BE2C (cell line): Measurements from ENCODE around the gene FAP.

Experiments
- DNase-seq: peaks from one replicate; pipeline ENCODE4 v3.0.0-alpha.2; 2020
- H3K27me3 ChIP-seq: fragments of 250-450 bp; sonication (Bioruptor Pico); 2 replicates; pipeline ENCODE4 v1.5.1; 2020; ENCODE audit warnings: mild to moderate bottlenecking
- H3K36me3 ChIP-seq: fragments of 250-450 bp; sonication (Bioruptor Pico); 2 replicates; pipeline ENCODE4 v1.5.1; 2020; ENCODE audit warnings: mild to moderate bottlenecking
- H3K4me1 ChIP-seq: fragments of 250-450 bp; sonication (Bioruptor Pico); 2 replicates; pipeline ENCODE4 v1.5.1; 2020
- H3K4me3 ChIP-seq: 2 replicates; pipeline ENCODE4 v1.5.1; 2011; ENCODE audit warnings: low read depth, low read length
- H3K9me3 ChIP-seq: fragments of 250-450 bp; sonication (Bioruptor Pico); 2 replicates; pipeline ENCODE4 v1.5.1; 2020
- TF ChIP-seq, protein P1 (sequence below): IDR thresholded peaks from 2 replicates; pipeline ENCODE4 v1.5.1; 2012; ENCODE audit warnings: mild to moderate bottlenecking, low read depth, low read length

FAP gene

DNA sequence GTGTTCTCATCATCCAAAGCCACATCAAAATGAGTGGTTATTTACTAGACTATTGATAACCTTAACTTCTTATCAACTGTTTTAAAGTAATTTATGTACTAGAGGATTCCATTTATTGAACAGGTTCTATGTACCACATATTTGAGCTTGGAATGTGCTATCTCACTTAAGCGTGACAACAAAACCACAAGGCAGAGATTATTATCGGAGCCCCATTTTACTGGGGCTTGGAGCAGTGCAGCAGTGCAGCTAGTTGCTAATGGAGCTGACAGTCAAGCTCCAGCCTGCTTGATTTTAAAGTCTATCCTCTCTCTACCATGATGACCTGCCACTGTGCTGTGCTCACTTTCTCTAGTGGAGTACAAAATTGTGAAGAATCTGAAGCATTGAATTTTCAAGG lies 115.8 kb downstream of the FAP start:
- Histone ChIP-seq H3K4me3 (no peak overlapping the region), H3K9me3 (no peaks in the 10 kb centered on the region), H3K36me3 (no peaks in the 10 kb centered on the region), H3K27me3 (no peaks in the 10 kb centered on the region), H3K4me1 (no peaks in the 10 kb centered on the region)
- TF ChIP-seq, protein P1, sequence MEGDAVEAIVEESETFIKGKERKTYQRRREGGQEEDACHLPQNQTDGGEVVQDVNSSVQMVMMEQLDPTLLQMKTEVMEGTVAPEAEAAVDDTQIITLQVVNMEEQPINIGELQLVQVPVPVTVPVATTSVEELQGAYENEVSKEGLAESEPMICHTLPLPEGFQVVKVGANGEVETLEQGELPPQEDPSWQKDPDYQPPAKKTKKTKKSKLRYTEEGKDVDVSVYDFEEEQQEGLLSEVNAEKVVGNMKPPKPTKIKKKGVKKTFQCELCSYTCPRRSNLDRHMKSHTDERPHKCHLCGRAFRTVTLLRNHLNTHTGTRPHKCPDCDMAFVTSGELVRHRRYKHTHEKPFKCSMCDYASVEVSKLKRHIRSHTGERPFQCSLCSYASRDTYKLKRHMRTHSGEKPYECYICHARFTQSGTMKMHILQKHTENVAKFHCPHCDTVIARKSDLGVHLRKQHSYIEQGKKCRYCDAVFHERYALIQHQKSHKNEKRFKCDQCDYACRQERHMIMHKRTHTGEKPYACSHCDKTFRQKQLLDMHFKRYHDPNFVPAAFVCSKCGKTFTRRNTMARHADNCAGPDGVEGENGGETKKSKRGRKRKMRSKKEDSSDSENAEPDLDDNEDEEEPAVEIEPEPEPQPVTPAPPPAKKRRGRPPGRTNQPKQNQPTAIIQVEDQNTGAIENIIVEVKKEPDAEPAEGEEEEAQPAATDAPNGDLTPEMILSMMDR: no peak
- no peak for DNase-seq

- H3K4me3 ChIP-seq: no peak overlapping the region
- H3K9me3 ChIP-seq: no peaks in the 10 kb centered on the region
- no peak for DNase-seq
- no peaks in the 10 kb centered on the region for H3K4me1 ChIP-seq
- H3K36me3 ChIP-seq: no peaks in the 10 kb centered on the region
- TF ChIP-seq, protein P1: no peak
- no peaks in the 10 kb centered on the region for H3K27me3 ChIP-seq
Observed at GRCh38 chr2:162126527-162126926, 116.7 kb downstream of the FAP start.

- H3K4me3 ChIP-seq: no peak overlapping the region
- TF ChIP-seq, protein P1: no peak
- H3K27me3 ChIP-seq: no peaks in the 10 kb centered on the region
- no peak for DNase-seq
- H3K36me3 ChIP-seq: no peaks in the 10 kb centered on the region
- no peaks in the 10 kb centered on the region for H3K4me1 ChIP-seq
- H3K9me3 ChIP-seq: no peaks in the 10 kb centered on the region
Observed at GRCh38 chr2:162126111-162126519, 117.1 kb downstream of the FAP start.

- H3K4me3 ChIP-seq: no peak overlapping the region
- no peaks in the 10 kb centered on the region for H3K36me3 ChIP-seq
- no peaks in the 10 kb centered on the region for H3K4me1 ChIP-seq
- DNase-seq: no peak
- H3K9me3 ChIP-seq: no peaks in the 10 kb centered on the region
- TF ChIP-seq, protein P1: no peak
- no peaks in the 10 kb centered on the region for H3K27me3 ChIP-seq
Observed at GRCh38 chr2:162125138-162125537, 118.1 kb downstream of the FAP start.

- Histone ChIP-seq H3K36me3 (no peaks in the 10 kb centered on the region), H3K4me3 (no peak overlapping the region), H3K4me1 (no peaks in the 10 kb centered on the region), H3K9me3 (no peaks in the 10 kb centered on the region), H3K27me3 (no peaks in the 10 kb centered on the region)
- TF ChIP-seq, protein P1: peak; percentile 29; the same call in 1 of the 2 replicates
- no peak for DNase-seq
Observed at GRCh38 chr2:162123806-162124758, 119.2 kb downstream of the FAP start.
